Testis (tissue), 2 donors: ENCODE measurements around the gene SLC36A2.

Experiments used
- CTCF ChIP-seq, 3 experiments: fragments of 450-650 bp in 2 of 3; fragments of 200-600 bp in 1 of 3; sonication (generic) in 1 of 3; IDR thresholded peaks; one replicate each; pipeline ENCODE4 v1.5.1; 2016 to 2019; ENCODE audit warnings: antibody characterized with exemption in 3 of 3, mild to moderate bottlenecking in 2 of 3, moderate library complexity in 1 of 3
- POLR2A ChIP-seq: fragments of 450-650 bp; IDR thresholded peaks from one replicate; pipeline ENCODE4 v1.6.1; 2017; ENCODE audit warnings: antibody characterized with exemption, mild to moderate bottlenecking, moderate library complexity

- TF ChIP-seq CTCF (IDR thresholded peaks at IDR 0.05) = no peak
- TF ChIP-seq POLR2A = no peak
Observed at GRCh38 chr5:151278845-151279244, 68.5 kb downstream of the SLC36A2 start.
